ENCODE data around the gene KRT40.

- TF ChIP-seq RXRA (IDR thresholded peaks at IDR 0.05): no peak
- TF ChIP-seq HNF4G (IDR thresholded peaks at IDR 0.05): no peak
- no peak for TF ChIP-seq GABPA (IDR thresholded peaks at IDR 0.05 in 1 of 2, conservative IDR thresholded peaks at IDR 0.05 in 1 of 2)
- TF ChIP-seq, protein P1, sequence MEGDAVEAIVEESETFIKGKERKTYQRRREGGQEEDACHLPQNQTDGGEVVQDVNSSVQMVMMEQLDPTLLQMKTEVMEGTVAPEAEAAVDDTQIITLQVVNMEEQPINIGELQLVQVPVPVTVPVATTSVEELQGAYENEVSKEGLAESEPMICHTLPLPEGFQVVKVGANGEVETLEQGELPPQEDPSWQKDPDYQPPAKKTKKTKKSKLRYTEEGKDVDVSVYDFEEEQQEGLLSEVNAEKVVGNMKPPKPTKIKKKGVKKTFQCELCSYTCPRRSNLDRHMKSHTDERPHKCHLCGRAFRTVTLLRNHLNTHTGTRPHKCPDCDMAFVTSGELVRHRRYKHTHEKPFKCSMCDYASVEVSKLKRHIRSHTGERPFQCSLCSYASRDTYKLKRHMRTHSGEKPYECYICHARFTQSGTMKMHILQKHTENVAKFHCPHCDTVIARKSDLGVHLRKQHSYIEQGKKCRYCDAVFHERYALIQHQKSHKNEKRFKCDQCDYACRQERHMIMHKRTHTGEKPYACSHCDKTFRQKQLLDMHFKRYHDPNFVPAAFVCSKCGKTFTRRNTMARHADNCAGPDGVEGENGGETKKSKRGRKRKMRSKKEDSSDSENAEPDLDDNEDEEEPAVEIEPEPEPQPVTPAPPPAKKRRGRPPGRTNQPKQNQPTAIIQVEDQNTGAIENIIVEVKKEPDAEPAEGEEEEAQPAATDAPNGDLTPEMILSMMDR (IDR thresholded peaks at IDR 0.05; ENCODE audit: low read depth, low read length, missing input control): no peak
- TF ChIP-seq JUND (IDR thresholded peaks at IDR 0.05): no peak
- TF ChIP-seq SP1 (IDR thresholded peaks at IDR 0.05): no peak
- TF ChIP-seq TAF1 (conservative IDR thresholded peaks at IDR 0.05): no peak
- TF ChIP-seq RAD21 (IDR thresholded peaks at IDR 0.05): no peak
- TF ChIP-seq, protein P2, sequence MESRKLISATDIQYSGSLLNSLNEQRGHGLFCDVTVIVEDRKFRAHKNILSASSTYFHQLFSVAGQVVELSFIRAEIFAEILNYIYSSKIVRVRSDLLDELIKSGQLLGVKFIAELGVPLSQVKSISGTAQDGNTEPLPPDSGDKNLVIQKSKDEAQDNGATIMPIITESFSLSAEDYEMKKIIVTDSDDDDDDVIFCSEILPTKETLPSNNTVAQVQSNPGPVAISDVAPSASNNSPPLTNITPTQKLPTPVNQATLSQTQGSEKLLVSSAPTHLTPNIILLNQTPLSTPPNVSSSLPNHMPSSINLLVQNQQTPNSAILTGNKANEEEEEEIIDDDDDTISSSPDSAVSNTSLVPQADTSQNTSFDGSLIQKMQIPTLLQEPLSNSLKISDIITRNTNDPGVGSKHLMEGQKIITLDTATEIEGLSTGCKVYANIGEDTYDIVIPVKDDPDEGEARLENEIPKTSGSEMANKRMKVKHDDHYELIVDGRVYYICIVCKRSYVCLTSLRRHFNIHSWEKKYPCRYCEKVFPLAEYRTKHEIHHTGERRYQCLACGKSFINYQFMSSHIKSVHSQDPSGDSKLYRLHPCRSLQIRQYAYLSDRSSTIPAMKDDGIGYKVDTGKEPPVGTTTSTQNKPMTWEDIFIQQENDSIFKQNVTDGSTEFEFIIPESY (IDR thresholded peaks at IDR 0.05): no peak
- TF ChIP-seq YY1 (IDR thresholded peaks at IDR 0.05): no peak
- no peak for TF ChIP-seq FOXA1 (IDR thresholded peaks at IDR 0.05)
- no peak for TF ChIP-seq MAX (IDR thresholded peaks at IDR 0.05)
Measured at GRCh38 chr17:40935624-40936023, 48.5 kb downstream of the KRT40 start.

Measured in liver (tissue), 3 donors.